Nephron progenitor cell (in vitro differentiated cells): ENCODE measurements around the gene BRAT1.
A peak's percentile ranks its signal among the peaks of the same experiment; 100 is the strongest.

Experiments
- DNase-seq: peaks from one replicate; pipeline ENCODE4 v3.0.0; 2021
- H3K27ac Mint-ChIP-seq: 2 replicates; pipeline ENCODE4 v1.8.0; 2021; ENCODE audit warnings: mild to moderate bottlenecking, moderate library complexity, mixed read lengths
- H3K27me3 Mint-ChIP-seq: 2 replicates; pipeline ENCODE4 v1.8.0; 2021; ENCODE audit warnings: mild to moderate bottlenecking, low read depth, mixed read lengths; ENCODE audit not compliant: poor library complexity
- H3K36me3 Mint-ChIP-seq: 2 replicates; pipeline ENCODE4 v1.8.0; 2021; ENCODE audit warnings: low read depth, mixed read lengths
- H3K4me1 Mint-ChIP-seq: 2 replicates; pipeline ENCODE4 v1.8.0; 2021; ENCODE audit warnings: mixed read lengths
- H3K4me3 Mint-ChIP-seq: 2 replicates; pipeline ENCODE4 v1.8.0; 2021; ENCODE audit warnings: mild to moderate bottlenecking, moderate library complexity, mixed read lengths
- H3K9me3 Mint-ChIP-seq: 2 replicates; pipeline ENCODE4 v1.8.0; 2021; ENCODE audit warnings: mild to moderate bottlenecking, moderate library complexity, mixed read lengths
- CTCF ChIP-seq: fragments of 200-600 bp; sonication (generic); IDR thresholded peaks from 2 replicates; pipeline ENCODE4 v1.5.0; 2021; ENCODE audit warnings: antibody characterized with exemption

Gene BRAT1

GRCh38 chr7:2499181-2499580 is 56.1 kb downstream of the BRAT1 start:
- H3K27ac Mint-ChIP-seq: no peak overlapping the region
- no peak for TF ChIP-seq CTCF
- no peaks in the 10 kb centered on the region for H3K36me3 Mint-ChIP-seq
- H3K27me3 Mint-ChIP-seq: no peaks in the 10 kb centered on the region
- H3K9me3 Mint-ChIP-seq: no peaks in the 10 kb centered on the region
- no peak for DNase-seq
- no peak overlapping the region for H3K4me3 Mint-ChIP-seq
- peaks cover 62% of the 10 kb centered on the region for H3K4me1 Mint-ChIP-seq

- Mint-ChIP-seq H3K27ac (no peak overlapping the region), H3K36me3 (no peaks in the 10 kb centered on the region), H3K9me3 (no peaks in the 10 kb centered on the region), H3K4me1 (peaks cover 65% of the 10 kb centered on the region), H3K4me3 (no peak overlapping the region), H3K27me3 (no peaks in the 10 kb centered on the region)
- DNase-seq: no peak
- no peak for TF ChIP-seq CTCF
Observed at GRCh38 chr7:2498708-2499107, 56.6 kb downstream of the BRAT1 start.

GRCh38 chr7:2497500-2498336 is 57.6 kb downstream of the BRAT1 start:
- peak; percentile 71 for DNase-seq
- peak overlapping the region; percentile 51 for H3K27ac Mint-ChIP-seq

GRCh38 chr7:2497065-2497464 is 58.3 kb downstream of the BRAT1 start:
- Mint-ChIP-seq H3K4me3 (no peak overlapping the region), H3K27me3 (peaks cover 2% of the 10 kb centered on the region), H3K9me3 (peaks cover 2% of the 10 kb centered on the region), H3K36me3 (no peaks in the 10 kb centered on the region), H3K27ac (peak overlapping the region; percentile 51), H3K4me1 (peaks cover 78% of the 10 kb centered on the region)
- TF ChIP-seq CTCF: no peak
- no peak for DNase-seq

More at GRCh38 chr7:2497500-2498336, 57.6 kb downstream of the BRAT1 start:
- Mint-ChIP-seq H3K9me3 (no peaks in the 10 kb centered on the region), H3K4me3 (no peak overlapping the region), H3K36me3 (no peaks in the 10 kb centered on the region), H3K27me3 (no peaks in the 10 kb centered on the region), H3K4me1 (peaks cover 74% of the 10 kb centered on the region)
- no peak for TF ChIP-seq CTCF

- Mint-ChIP-seq H3K4me1 (peaks cover 80% of the 10 kb centered on the region), H3K36me3 (no peaks in the 10 kb centered on the region), H3K4me3 (peak overlapping the region; percentile 15), H3K9me3 (peaks cover 8% of the 10 kb centered on the region), H3K27me3 (peaks cover 6% of the 10 kb centered on the region), H3K27ac (no peak overlapping the region)
- no peak for DNase-seq
- TF ChIP-seq CTCF: no peak
Observed at GRCh38 chr7:2496375-2496774, 58.9 kb downstream of the BRAT1 start.
